Tibial nerve (tissue), 3 donors: ENCODE data around the gene FGR.

Source experiments
- CTCF ChIP-seq, 5 experiments: fragments of 200-600 bp in 3 of 5; fragments of 450-650 bp in 2 of 5; sonication (generic) in 3 of 5; IDR thresholded peaks; one replicate each; pipeline ENCODE4 v1.5.1; 2016 to 2019; ENCODE audit warnings: antibody characterized with exemption in 5 of 5, mild to moderate bottlenecking in 3 of 5, moderate library complexity in 2 of 5
- POLR2A ChIP-seq, 2 donors: fragments of 450-650 bp; IDR thresholded peaks; one replicate each; pipeline ENCODE4 v1.6.1; 2017; ENCODE audit warnings: antibody characterized with exemption in 2 of 2, mild to moderate bottlenecking in 2 of 2, moderate library complexity in 2 of 2

- TF ChIP-seq CTCF (IDR thresholded peaks at IDR 0.05): no peak
- no peak for TF ChIP-seq POLR2A (IDR thresholded peaks at IDR 0.05)
Observed at GRCh38 chr1:27590917-27591508, 44.0 kb downstream of the FGR start.
